ENCODE data around the gene DAB1.

Gene DAB1

GRCh38 chr1:57407928-57408327 is 15.9 kb downstream of the DAB1 start:
- Histone ChIP-seq H3K9me3 (ENCODE audit: severe bottlenecking) (no peaks in the 10 kb centered on the region), H3K27ac (ENCODE audit: poor library complexity, severe bottlenecking) (no peak overlapping the region), H3K36me3 (ENCODE audit: low read depth) (no peaks in the 10 kb centered on the region), H3K4me1 (ENCODE audit: insufficient read depth, poor library complexity, severe bottlenecking) (no peaks in the 10 kb centered on the region), H3K27me3 (ENCODE audit: insufficient read depth, poor library complexity, severe bottlenecking) (peaks cover 5% of the 10 kb centered on the region), H3K4me3 (ENCODE audit: severe bottlenecking) (no peak overlapping the region)
- no peak for DNase-seq (ENCODE audit: low spot score)
- no peak for TF ChIP-seq CTCF (IDR thresholded peaks at IDR 0.05; ENCODE audit: poor library complexity, severe bottlenecking)
- ATAC-seq (ENCODE audit: low read depth) = no peak

- H3K9me3 ChIP-seq (ENCODE audit: severe bottlenecking) = no peaks in the 10 kb centered on the region
- no peak for TF ChIP-seq CTCF (IDR thresholded peaks at IDR 0.05; ENCODE audit: poor library complexity, severe bottlenecking)
- no peak overlapping the region for H3K4me3 ChIP-seq (ENCODE audit: severe bottlenecking)
- no peaks in the 10 kb centered on the region for H3K36me3 ChIP-seq (ENCODE audit: low read depth)
- ATAC-seq (ENCODE audit: low read depth) = no peak
- no peak overlapping the region for H3K27ac ChIP-seq (ENCODE audit: poor library complexity, severe bottlenecking)
- peaks cover 11% of the 10 kb centered on the region for H3K27me3 ChIP-seq (ENCODE audit: insufficient read depth, poor library complexity, severe bottlenecking)
- no peak for DNase-seq (ENCODE audit: low spot score)
- H3K4me1 ChIP-seq (ENCODE audit: insufficient read depth, poor library complexity, severe bottlenecking) = no peaks in the 10 kb centered on the region
Measured at GRCh38 chr1:57406428-57406970, 17.4 kb downstream of the DAB1 start.

- ATAC-seq (ENCODE audit: low read depth) (no peak), DNase-seq (ENCODE audit: low spot score) (no peak)
- no peaks in the 10 kb centered on the region for H3K9me3 ChIP-seq (ENCODE audit: severe bottlenecking)
- TF ChIP-seq CTCF (IDR thresholded peaks at IDR 0.05; ENCODE audit: poor library complexity, severe bottlenecking) = no peak
- H3K27me3 ChIP-seq (ENCODE audit: insufficient read depth, poor library complexity, severe bottlenecking) = peaks cover 11% of the 10 kb centered on the region
- no peak overlapping the region for H3K27ac ChIP-seq (ENCODE audit: poor library complexity, severe bottlenecking)
- no peak overlapping the region for H3K4me3 ChIP-seq (ENCODE audit: severe bottlenecking)
- H3K36me3 ChIP-seq (ENCODE audit: low read depth) = no peaks in the 10 kb centered on the region
- H3K4me1 ChIP-seq (ENCODE audit: insufficient read depth, poor library complexity, severe bottlenecking) = no peaks in the 10 kb centered on the region
Measured at GRCh38 chr1:57404884-57405283, 19.0 kb downstream of the DAB1 start.

GRCh38 chr1:57403201-57403600 is 20.7 kb downstream of the DAB1 start:
- TF ChIP-seq CTCF (IDR thresholded peaks at IDR 0.05; ENCODE audit: poor library complexity, severe bottlenecking) = no peak
- no peak overlapping the region for H3K4me3 ChIP-seq (ENCODE audit: severe bottlenecking)
- no peaks in the 10 kb centered on the region for H3K36me3 ChIP-seq (ENCODE audit: low read depth)
- H3K27me3 ChIP-seq (ENCODE audit: insufficient read depth, poor library complexity, severe bottlenecking) = peaks cover 11% of the 10 kb centered on the region
- H3K9me3 ChIP-seq (ENCODE audit: severe bottlenecking) = no peaks in the 10 kb centered on the region
- no peak for ATAC-seq (ENCODE audit: low read depth)
- no peak for DNase-seq (ENCODE audit: low spot score)
- H3K27ac ChIP-seq (ENCODE audit: poor library complexity, severe bottlenecking) = no peak overlapping the region
- H3K4me1 ChIP-seq (ENCODE audit: insufficient read depth, poor library complexity, severe bottlenecking) = no peaks in the 10 kb centered on the region

GRCh38 chr1:57401671-57402070 is 22.2 kb downstream of the DAB1 start:
- no peaks in the 10 kb centered on the region for H3K9me3 ChIP-seq (ENCODE audit: severe bottlenecking)
- H3K4me1 ChIP-seq (ENCODE audit: insufficient read depth, poor library complexity, severe bottlenecking) = no peaks in the 10 kb centered on the region
- H3K27me3 ChIP-seq (ENCODE audit: insufficient read depth, poor library complexity, severe bottlenecking) = peaks cover 6% of the 10 kb centered on the region
- no peak for TF ChIP-seq CTCF (IDR thresholded peaks at IDR 0.05; ENCODE audit: poor library complexity, severe bottlenecking)
- no peak for DNase-seq (ENCODE audit: low spot score)
- no peak for ATAC-seq (ENCODE audit: low read depth)
- no peak overlapping the region for H3K4me3 ChIP-seq (ENCODE audit: severe bottlenecking)
- no peaks in the 10 kb centered on the region for H3K36me3 ChIP-seq (ENCODE audit: low read depth)
- no peak overlapping the region for H3K27ac ChIP-seq (ENCODE audit: poor library complexity, severe bottlenecking)
